Globus pallidus (tissue), 1 donor: Measurements from ENCODE around the gene COQ10A.

ENCODE experiments used
- DNase-seq: peaks from one replicate; pipeline ENCODE4 v3.0.0-alpha.2; 2015; ENCODE audit warnings: low spot score

COQ10A gene

DNA sequence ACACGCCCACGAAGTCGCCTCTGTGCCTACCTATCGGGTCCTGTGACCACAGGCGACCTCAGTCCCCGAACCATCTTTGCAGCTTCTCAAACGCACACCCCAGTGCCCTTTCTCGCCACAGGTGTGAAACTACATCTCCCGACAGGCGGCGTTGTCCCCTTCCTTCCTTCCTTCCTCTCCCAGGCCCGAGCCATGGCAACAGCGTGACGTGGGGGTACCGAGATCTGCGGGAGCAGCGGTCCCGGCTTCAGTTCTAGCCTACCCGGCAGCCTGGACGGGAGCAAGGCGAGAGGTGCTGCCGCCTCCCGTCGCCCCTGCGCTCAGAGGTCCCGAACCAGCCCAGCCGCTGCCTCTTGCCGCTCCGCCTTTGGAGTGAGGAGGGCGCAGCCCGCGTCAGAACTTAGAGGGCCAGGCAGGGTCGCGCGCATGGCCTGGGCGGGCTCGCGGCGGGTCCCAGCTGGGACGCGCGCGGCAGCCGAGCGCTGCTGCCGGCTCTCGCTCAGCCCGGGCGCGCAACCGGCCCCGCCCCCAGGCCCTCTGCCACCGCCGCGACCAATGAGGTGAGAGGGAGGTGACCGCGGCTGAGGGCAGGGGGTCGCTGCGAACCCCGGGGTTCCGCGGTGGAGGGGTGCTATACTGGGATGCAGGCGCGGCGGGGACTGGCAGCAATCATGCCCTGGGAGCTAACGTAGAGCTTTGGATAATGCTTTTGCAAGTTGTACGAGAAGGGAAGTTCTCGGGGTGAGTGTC, at the start of gene COQ10A:
Gene COQ10A (plus strand): TSS at position 250 of the 750 bp plus-strand sequence. CDS start 177 bp downstream, at position 427.
- peak; percentile 84 for DNase-seq

GRCh38 chr12:56219840-56220239, 46.9 kb upstream of the COQ10A start:
- DNase-seq: no peak

DNA sequence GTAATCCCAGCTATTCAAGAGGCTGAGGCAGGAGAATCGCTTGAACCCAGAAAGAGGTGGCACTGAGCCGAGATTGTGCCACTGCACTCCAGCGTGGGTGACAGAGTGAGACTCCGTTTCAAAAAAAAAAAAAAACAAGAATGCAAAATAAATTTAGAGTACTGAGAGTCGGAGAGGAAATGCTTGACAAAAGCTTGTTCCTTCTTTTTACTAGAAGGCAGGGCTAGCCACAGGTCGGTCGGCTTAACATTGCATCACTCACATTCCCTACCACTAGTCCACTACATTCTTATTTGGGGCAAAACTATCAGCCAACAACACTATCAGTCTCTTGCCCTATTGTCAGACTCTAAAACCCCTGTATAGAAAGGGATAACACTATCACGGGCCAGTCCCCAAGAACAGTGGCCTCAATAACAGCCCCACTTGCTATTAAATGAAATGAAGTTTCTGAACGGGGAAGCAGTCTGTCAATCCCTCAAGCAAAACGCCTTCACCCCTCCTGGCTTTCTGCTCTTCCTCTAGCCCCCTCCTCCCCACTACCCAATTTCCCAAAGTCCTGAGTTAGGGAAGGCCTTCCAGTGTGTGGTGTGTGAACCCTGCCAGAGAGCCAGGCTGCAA, 46.0 kb upstream of the COQ10A start:
- peak; percentile 46 for DNase-seq

- peak; percentile 46 for DNase-seq
These were observed 45.4 kb upstream of the COQ10A start for GRCh38 chr12:56221232-56221756.

DNA sequence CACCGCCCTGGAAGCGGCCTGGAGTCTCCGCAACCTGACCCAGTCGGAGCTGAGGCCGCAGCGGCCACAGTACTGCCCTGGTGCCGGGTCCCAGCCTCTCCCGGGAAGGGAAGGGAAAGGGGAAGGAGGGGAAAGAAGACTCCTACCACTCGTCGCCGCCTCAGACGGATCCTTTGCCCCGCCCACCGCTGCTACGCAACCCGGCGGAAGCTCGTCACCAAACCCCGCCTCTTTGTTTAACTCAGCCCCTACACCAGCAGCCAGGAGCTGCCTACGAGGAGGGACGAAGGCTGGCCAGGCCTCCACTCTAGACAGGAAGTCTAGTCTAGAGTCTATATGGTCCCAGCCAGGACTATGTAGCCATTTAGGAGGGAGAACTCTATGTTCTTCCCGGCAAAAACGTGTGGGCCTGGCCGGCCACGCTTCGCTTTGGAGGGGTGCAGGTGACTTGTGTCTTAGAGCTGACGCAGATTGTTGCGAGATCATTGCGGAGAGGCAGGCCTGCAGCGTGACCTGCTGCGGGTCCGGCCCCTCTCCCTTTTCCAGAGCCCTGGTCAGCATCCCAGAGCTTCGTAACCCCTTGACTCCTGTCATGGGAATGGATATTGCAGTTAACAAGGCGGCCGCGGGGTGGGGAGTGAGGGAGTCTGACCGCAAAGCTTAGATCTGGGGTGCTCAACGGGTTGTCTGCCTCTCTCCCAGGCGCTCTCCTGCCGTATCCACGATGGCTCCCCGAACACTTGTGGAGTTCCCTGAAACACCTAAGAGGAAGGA, 44.8 kb upstream of the COQ10A start, which contains the start of gene RNF41:
Gene RNF41 (minus strand): TSS at position 166 of the 774 bp plus-strand sequence. CDS start 7,875 bp downstream, outside the sequence.
- DNase-seq: peak; percentile 97

- no peak for DNase-seq
These were observed 44.2 kb upstream of the COQ10A start for GRCh38 chr12:56222531-56222895.

- no peak for DNase-seq
These were observed 43.1 kb upstream of the COQ10A start for GRCh38 chr12:56223571-56224101.

- peak; percentile 96 for DNase-seq
These were observed 42.5 kb upstream of the COQ10A start, which contains the start of gene NABP2 for GRCh38 chr12:56224102-56224701. NABP2 (plus strand) TSS chr12:56224342; CDS start chr12:56224857, 515 bp downstream.

DNA sequence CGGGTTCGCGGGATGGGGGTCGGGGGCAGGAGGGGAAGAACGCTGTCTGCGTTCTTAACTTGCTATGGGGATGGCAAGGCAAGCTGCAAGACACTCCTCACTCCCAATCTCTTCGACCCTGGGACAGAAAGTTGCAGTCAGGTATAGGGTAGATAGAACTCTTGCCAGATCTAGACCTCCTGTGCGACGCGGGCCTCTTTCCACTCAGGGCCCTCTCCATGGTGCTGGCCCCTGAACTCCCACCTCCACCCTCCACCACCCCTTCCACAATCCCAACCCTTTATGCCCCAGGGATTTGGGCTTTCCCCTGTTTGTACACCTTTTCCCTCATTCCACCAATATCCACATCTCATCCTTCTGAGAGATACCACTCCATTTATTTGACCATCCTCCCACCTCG, 41.8 kb upstream of the COQ10A start:
- no peak for DNase-seq

GRCh38 chr12:56229082-56229481, 37.7 kb upstream of the COQ10A start:
- DNase-seq: no peak

DNA sequence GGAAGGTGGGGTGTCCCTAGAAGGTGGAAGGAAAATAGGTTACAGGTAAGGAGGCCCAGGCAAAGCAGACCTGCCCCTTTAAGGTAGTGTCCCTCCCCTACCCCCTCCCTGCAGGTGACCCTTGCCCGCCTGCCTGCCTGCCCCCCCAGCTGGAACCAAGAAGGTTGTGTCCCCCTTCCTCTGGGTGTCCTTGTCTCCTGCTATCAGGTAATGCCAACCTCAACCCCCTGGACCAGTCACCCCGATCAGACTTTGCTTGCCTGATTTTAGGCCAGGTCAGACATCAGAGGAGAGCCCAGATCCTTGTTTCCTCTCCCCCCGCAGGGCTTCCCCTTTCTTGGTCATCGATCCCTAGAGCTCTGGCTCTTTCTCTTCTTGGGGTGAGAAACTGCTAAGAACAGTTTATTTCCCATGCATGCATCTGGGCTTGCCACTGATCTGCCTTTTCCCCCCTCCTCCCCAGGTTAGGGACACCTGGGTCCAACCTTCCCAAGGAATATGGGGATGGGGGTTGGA, 36.8 kb upstream of the COQ10A start, which contains the start of gene SLC39A5:
Gene SLC39A5 (plus strand): TSS at position 136 of the 516 bp plus-strand sequence. CDS start 1,224 bp downstream, outside the sequence.
- no peak for DNase-seq

DNA sequence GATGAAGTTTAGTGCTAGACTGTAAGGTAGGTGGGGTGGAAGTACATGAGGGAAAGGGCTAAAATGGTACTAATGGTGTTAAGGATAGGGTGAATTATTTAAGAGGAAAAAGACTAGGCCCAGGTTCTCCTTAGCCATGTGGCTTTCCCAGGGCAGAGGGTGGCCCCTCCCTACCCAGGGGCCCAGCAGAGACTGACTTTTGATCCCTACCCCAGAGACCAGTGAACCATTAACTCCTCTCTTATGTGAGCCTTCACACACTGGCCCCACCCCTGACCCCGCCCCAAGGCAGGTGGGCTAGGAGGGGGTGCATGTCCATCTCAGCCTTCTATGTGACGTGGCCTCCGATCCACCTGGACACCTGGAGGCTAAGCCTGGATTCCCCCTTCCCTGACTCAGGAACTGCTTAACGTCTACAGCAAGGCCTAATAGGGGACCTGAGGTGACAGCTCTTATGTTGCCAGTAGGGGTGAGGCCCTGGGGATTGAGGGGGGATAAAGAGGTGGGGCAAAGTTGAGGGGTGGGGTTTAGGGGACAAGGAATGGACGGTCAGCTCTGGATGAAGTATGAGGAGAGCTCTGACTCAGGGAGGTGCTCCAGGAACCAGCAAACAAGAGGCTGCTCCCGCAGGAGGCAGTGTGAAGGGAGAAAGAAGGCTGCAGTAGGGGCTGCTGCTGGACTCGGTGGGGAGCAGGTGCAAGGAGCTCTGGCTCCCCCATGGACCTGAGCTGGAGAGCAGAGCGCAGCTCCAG, 36.1 kb upstream of the COQ10A start:
- DNase-seq: no peak

DNA sequence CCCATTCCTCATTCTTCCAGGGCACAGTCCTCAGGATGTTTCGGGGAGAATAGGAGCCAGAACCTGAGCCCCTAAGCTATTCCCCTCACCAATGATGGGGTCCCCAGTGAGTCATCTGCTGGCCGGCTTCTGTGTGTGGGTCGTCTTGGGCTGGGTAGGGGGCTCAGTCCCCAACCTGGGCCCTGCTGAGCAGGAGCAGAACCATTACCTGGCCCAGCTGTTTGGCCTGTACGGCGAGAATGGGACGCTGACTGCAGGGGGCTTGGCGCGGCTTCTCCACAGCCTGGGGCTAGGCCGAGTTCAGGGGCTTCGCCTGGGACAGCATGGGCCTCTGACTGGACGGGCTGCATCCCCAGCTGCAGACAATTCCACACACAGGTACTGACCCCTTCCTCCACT, 35.6 kb upstream of the COQ10A start:
- no peak for DNase-seq

GRCh38 chr12:56234746-56235436, 31.9 kb upstream of the COQ10A start:
- DNase-seq: no peak

GRCh38 chr12:56236091-56236490, 30.7 kb upstream of the COQ10A start:
- DNase-seq: no peak

- no peak for DNase-seq
These were observed 29.8 kb upstream of the COQ10A start for GRCh38 chr12:56236985-56237384.

DNA sequence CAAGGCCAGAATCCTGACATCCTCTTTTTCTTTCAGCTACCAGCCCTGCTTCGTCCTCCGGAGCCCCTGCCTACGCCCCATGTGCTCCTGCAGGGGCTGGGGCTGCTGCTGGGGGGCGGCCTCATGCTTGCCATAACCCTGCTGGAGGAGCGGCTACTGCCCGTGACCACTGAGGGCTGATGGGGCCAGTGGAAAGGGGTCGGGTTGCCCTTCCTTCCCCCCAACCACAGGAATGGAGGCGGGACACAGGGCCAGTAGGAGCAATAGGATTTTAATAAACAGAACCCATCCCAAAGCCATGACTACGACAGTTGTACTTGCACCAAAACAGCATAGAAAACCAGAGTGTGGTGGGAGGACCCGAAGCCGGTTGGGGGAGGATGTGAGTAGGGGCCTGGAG, 29.2 kb upstream of the COQ10A start:
- no peak for DNase-seq

DNA sequence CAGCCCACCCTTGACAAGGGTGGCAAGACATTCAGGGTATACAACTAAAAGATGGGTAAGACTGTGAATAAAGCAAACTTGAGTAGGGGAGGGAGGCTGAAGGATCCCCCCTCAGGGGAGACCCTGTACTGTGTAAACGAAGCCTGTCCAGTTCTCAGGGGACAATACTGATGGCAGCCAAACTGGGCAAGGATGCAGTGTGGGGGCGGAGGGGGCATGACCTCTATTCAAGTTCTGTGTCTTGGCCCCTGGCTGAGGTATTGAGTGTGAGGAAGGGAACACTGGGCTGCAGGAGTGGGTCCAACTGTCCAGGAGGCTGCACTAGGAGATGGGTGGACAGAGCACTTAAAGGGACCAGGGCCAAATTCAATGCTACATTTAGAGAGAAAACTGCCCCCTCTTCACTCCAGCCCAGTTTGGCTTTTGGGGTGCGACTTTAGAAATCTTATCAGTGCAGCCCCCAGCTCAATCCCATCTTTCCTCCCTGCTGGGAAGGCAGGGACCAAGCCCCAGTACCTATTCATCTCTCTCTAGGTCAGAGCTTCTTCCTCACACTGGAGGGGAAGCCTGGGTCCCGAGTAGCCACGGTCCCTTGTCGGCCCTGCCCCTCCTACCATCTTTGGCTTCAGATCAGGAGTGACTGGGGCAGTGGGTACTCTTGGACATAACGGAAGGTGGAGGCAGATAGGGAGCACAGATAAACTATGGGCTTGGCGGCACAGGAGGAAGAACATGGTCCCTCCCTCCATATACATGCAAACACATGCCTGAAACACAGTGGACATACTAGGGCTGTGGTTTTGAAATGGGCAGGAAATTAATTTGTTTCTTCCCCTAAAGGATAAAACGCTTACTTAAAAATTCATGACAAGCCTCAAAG, 25.1 kb upstream of the COQ10A start:
- DNase-seq: no peak

DNA sequence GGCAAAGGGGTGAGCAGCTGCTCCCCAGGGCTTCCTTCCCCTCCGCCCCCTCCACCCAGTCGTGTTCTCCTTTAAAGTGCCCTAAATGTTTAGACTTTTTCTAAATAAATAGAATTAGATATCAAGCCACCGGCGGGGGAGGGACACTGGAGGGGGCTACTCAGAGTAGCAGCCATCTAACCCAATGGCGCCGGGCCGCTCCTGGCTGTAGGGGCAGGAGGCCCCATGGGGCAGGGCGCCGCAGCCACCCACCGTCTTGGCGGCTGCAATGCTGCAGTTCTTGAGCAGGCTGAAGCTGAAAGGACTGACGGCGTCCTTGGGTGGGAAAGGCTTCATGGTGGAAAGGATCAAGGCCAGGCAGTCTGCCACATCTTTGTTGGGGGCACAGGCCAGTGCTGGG, 23.8 kb upstream of the COQ10A start:
- DNase-seq: no peak
